Activated CD8-positive, alpha-beta memory T cell treated with anti-CD3 and anti-CD28 coated beads for 1 hour (primary cell): ENCODE measurements around the gene PTPRC.
A peak's percentile ranks its signal among the peaks of the same experiment; 100 is the strongest.

Experiments used
- DNase-seq, 2 donors: peaks; one replicate each; pipeline ENCODE4 v3.0.0-alpha.2; 2020; ENCODE audit warnings: low read depth in 1 of 2; ENCODE audit errors: extremely low read depth in 1 of 2

The PTPRC gene

GRCh38 chr1:198669023-198669698 is 30.3 kb downstream of the PTPRC start:
- no peak for DNase-seq

- DNase-seq = no peak
These were observed 30.9 kb downstream of the PTPRC start for GRCh38 chr1:198669771-198670170.

- DNase-seq = no peak
These were observed 32.3 kb downstream of the PTPRC start for GRCh38 chr1:198671136-198671535.

GRCh38 chr1:198672124-198672523 is 33.3 kb downstream of the PTPRC start:
- DNase-seq = no peak

GRCh38 chr1:198674009-198674408 is 35.2 kb downstream of the PTPRC start:
- no peak for DNase-seq

GRCh38 chr1:198676253-198676652 is 37.4 kb downstream of the PTPRC start:
- no peak for DNase-seq

GRCh38 chr1:198677027-198677426 is 38.2 kb downstream of the PTPRC start:
- no peak for DNase-seq

GRCh38 chr1:198677871-198678270 is 39.0 kb downstream of the PTPRC start:
- no peak for DNase-seq

GRCh38 chr1:198678301-198678836 is 39.5 kb downstream of the PTPRC start:
- DNase-seq = no peak

- no peak for DNase-seq
These were observed 40.1 kb downstream of the PTPRC start for GRCh38 chr1:198678901-198679329.

GRCh38 chr1:198679535-198680173 is 40.8 kb downstream of the PTPRC start:
- no peak for DNase-seq

GRCh38 chr1:198680174-198680875 is 41.5 kb downstream of the PTPRC start:
- no peak for DNase-seq

- no peak for DNase-seq
These were observed 42.4 kb downstream of the PTPRC start for GRCh38 chr1:198681252-198681651.

- peak; percentile 49 to 68 for DNase-seq
These were observed 43.3 kb downstream of the PTPRC start for GRCh38 chr1:198681831-198682759.

GRCh38 chr1:198682850-198683249 is 44.0 kb downstream of the PTPRC start:
- no peak for DNase-seq

- no peak for DNase-seq
These were observed 44.6 kb downstream of the PTPRC start for GRCh38 chr1:198683449-198683848.

- no peak for DNase-seq
These were observed 47.4 kb downstream of the PTPRC start for GRCh38 chr1:198686069-198686728.

GRCh38 chr1:198687429-198687828 is 48.6 kb downstream of the PTPRC start:
- no peak for DNase-seq

GRCh38 chr1:198691063-198691462 is 52.2 kb downstream of the PTPRC start:
- no peak for DNase-seq

GRCh38 chr1:198693321-198693720 is 54.5 kb downstream of the PTPRC start:
- no peak for DNase-seq
